Measurements from ENCODE around the gene CLCN2.

CLCN2 gene

DNA sequence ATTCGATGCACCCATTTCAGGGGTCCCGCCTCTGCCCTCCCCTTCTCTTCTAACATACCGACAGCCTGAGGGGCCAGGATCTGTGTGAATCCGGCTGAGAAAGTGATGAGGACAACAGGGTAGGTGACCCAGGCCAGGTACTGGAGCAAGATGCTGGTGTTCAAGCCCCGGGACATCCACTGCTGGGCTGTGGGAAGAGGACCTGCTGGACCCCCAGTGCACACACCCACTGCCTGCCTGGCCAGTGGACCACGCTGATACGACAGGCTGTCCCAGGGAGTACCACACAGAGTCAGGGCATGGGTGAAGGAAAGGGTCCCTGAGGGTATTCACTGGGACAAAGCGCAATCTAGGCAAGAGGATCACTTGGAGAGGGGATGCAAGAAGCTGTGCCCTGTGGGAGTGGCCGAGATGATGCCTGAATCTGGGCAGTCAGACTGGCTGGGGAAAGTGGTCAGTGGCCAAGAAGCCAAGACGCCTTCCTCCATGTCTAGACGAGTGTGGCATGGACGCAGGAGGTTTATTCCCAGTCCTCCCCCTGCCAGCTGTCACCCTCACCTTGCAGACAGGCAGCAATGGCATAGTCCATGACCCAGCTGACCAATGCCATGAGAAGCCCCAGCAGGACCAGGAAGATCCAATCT, 3.2 kb downstream of the CLCN2 start:
- Histone ChIP-seq H3K9me3 (ENCODE audit: control insufficient read depth, insufficient read depth, low read depth, low read length) (no peaks in the 10 kb centered on the region), H3K4me1 (ENCODE audit: control insufficient read depth, insufficient read depth, low read length) (peaks cover 20% of the 10 kb centered on the region), H3K27ac (ENCODE audit: low read depth, low read length) (no peak overlapping the region), H3K27me3 (ENCODE audit: control insufficient read depth, insufficient read depth, low read length) (peaks cover 14% of the 10 kb centered on the region), H3K36me3 (ENCODE audit: control insufficient read depth, insufficient read depth, low read length) (peaks cover 46% of the 10 kb centered on the region), H3K9ac (ENCODE audit: low read length) (no peak overlapping the region), H3K4me3 (ENCODE audit: low read depth, low read length) (no peak overlapping the region)

GRCh38 chr3:184357248-184358123, 3.9 kb downstream of the CLCN2 start:
- H3K9ac ChIP-seq (ENCODE audit: low read length) = no peak overlapping the region

DNA sequence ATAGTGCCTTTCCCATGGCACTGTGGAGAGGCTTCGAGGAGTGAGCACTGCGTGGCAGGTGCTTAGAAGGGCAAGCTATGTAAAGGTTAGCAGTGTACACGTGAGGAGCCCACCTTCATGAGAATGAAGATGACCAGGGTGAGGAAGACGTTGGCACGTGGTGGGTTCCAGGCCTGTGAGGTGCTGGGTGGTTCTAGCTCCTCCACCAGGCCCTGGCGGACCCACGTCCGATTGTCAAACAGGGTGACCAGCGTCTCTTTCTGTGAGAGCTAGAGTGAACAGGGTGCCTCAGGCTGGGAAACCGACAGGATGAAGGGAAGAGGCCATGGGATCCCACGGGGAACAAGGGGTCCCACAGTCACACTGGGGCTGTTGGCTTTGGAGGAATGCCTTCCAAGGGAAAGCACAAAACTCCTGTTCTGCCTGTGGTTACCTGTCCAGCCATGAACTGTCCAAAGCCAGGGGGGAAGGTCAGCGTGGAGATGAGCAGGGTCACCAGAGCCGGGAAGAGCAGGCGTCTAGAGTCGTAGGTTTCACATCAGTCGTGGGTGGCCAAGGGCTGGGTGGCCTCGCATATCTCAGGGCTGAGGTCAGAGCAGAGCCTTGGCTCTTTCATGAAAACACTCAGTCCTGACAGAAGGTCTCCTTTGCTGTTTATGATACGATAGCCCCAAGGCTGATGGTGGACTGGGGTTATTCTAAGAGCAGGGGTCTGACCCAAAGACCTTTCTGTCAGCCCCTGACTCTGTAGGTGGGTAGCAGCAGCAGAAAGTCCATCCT, 6.0 kb downstream of the CLCN2 start:
- H3K4me3 ChIP-seq (ENCODE audit: low read depth, low read length) = no peak overlapping the region
- no peak overlapping the region for H3K9ac ChIP-seq (ENCODE audit: low read length)
- H3K9me3 ChIP-seq (ENCODE audit: control insufficient read depth, insufficient read depth, low read depth, low read length) = no peaks in the 10 kb centered on the region
- peaks cover 62% of the 10 kb centered on the region for H3K36me3 ChIP-seq (ENCODE audit: control insufficient read depth, insufficient read depth, low read length)
- peaks cover 27% of the 10 kb centered on the region for H3K4me1 ChIP-seq (ENCODE audit: control insufficient read depth, insufficient read depth, low read length)
- H3K27me3 ChIP-seq (ENCODE audit: control insufficient read depth, insufficient read depth, low read length) = peaks cover 6% of the 10 kb centered on the region
- no peak overlapping the region for H3K27ac ChIP-seq (ENCODE audit: low read depth, low read length)

More at GRCh38 chr3:184357248-184358123, 3.9 kb downstream of the CLCN2 start:
- Histone ChIP-seq H3K27ac (ENCODE audit: low read depth, low read length) (no peak overlapping the region), H3K4me3 (ENCODE audit: low read depth, low read length) (no peak overlapping the region), H3K4me1 (ENCODE audit: control insufficient read depth, insufficient read depth, low read length) (peaks cover 20% of the 10 kb centered on the region), H3K36me3 (ENCODE audit: control insufficient read depth, insufficient read depth, low read length) (peaks cover 52% of the 10 kb centered on the region), H3K9me3 (ENCODE audit: control insufficient read depth, insufficient read depth, low read depth, low read length) (no peaks in the 10 kb centered on the region), H3K27me3 (ENCODE audit: control insufficient read depth, insufficient read depth, low read length) (peaks cover 14% of the 10 kb centered on the region)

DNA sequence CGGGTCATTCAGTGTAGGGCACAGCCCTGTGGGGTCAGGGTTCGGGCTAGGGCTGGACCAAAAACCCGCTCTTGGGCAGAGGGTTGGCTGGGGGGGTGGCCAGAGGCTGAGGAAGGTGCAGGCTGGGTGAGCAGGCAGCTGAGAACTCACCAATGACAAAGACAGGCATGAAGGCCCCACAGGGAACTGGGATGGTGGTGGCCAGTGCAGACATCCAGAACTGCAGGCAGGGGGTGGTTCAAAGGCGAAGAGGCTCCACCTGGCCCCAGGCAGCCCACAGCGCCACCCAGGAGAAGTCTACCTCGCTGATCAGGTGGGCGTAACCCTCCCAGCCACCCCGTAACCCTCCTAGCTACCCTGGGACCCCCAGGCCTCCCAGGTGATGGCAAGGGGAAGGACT, 6.7 kb downstream of the CLCN2 start:
- no peak overlapping the region for H3K4me3 ChIP-seq (ENCODE audit: low read depth, low read length)
- H3K4me1 ChIP-seq (ENCODE audit: control insufficient read depth, insufficient read depth, low read length) = peaks cover 20% of the 10 kb centered on the region
- peaks cover 62% of the 10 kb centered on the region for H3K36me3 ChIP-seq (ENCODE audit: control insufficient read depth, insufficient read depth, low read length)

DNA sequence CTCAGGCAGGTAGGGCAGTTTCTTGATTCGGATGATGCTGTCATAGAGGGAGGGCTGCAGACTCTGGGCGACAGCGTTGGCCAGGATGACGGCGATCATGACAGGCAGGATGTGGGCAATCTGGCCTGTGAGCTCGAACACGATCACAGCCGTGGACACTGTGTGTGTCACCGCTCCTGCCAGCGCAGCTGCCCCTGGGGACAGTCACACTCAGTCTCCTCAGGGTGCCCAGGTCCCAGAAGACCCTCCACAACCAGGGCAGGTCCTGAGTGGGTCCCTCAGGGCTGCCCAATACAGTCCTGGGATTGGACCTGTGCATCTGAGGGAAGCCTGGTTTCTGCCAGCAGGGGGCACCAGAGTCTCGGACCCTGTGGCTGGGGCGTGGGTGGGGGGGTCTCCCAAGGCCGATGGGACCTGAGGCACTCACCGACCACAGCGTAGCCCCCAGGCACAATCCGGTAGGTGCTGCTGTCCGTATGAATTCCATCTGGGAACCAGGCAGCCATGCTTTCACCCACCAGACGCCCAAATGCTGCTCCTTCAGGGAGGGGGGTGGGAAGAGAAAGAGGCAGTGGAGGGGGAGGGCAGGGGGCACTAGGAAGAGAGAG, 7.2 kb downstream of the CLCN2 start:
- peaks cover 15% of the 10 kb centered on the region; the same call in 1 of the 2 replicates for H3K4me1 ChIP-seq (ENCODE audit: control insufficient read depth, insufficient read depth, low read length)
- H3K9ac ChIP-seq (ENCODE audit: low read length) = no peak overlapping the region
- no peaks in the 10 kb centered on the region for H3K27me3 ChIP-seq (ENCODE audit: control insufficient read depth, insufficient read depth, low read length)
- peaks cover 62% of the 10 kb centered on the region for H3K36me3 ChIP-seq (ENCODE audit: control insufficient read depth, insufficient read depth, low read length)
- H3K9me3 ChIP-seq (ENCODE audit: control insufficient read depth, insufficient read depth, low read depth, low read length) = no peaks in the 10 kb centered on the region
- no peak overlapping the region for H3K27ac ChIP-seq (ENCODE audit: low read depth, low read length)
- H3K4me3 ChIP-seq (ENCODE audit: low read depth, low read length) = no peak overlapping the region

More for the DNA sequence above, 6.7 kb downstream of the CLCN2 start:
- no peaks in the 10 kb centered on the region for H3K27me3 ChIP-seq (ENCODE audit: control insufficient read depth, insufficient read depth, low read length)
- no peak overlapping the region for H3K27ac ChIP-seq (ENCODE audit: low read depth, low read length)
- H3K9ac ChIP-seq (ENCODE audit: low read length) = no peak overlapping the region
- H3K9me3 ChIP-seq (ENCODE audit: control insufficient read depth, insufficient read depth, low read depth, low read length) = no peaks in the 10 kb centered on the region

- H3K9me3 ChIP-seq (ENCODE audit: control insufficient read depth, insufficient read depth, low read depth, low read length) = no peaks in the 10 kb centered on the region
- no peak overlapping the region for H3K4me3 ChIP-seq (ENCODE audit: low read depth, low read length)
- H3K27ac ChIP-seq (ENCODE audit: low read depth, low read length) = no peak overlapping the region
- H3K36me3 ChIP-seq (ENCODE audit: control insufficient read depth, insufficient read depth, low read length) = peaks cover 60% of the 10 kb centered on the region
- no peak overlapping the region for H3K9ac ChIP-seq (ENCODE audit: low read length)
- H3K27me3 ChIP-seq (ENCODE audit: control insufficient read depth, insufficient read depth, low read length) = no peaks in the 10 kb centered on the region
- H3K4me1 ChIP-seq (ENCODE audit: control insufficient read depth, insufficient read depth, low read length) = peaks cover 13% of the 10 kb centered on the region; the same call in 1 of the 2 replicates
Measured at GRCh38 chr3:184353546-184353941, 7.9 kb downstream of the CLCN2 start.

DNA sequence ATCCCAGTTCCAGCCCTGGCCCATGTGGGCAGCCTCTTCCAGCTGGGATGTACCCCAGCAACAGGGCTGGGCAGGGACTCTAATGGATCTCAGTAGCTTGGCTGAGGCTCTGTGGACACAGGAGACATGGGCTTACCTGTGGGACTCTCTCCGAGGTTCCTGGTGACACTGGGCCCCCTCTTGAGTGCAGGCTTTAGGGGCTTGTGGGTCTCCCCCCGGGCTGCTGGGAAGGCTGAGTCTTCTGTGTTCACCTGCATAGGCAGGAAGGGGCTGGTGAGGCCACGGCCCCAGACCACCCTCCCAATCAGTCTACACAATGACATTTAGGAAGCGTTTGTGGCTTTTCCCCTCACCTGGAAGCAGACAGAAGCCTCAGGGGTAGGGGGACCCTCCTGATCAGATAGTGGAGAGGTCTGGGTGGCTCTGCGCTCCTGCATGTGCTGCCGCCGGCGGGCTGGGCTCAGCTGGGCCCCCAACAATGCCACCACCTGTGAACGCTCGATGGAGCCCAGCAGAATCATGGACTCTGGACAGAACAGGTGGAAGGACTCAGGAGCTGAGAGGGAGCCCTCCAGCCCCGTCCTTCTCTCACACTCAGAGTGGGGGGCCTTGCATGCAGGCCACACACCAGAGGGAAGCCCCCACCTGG, 8.4 kb downstream of the CLCN2 start:
- no peak overlapping the region for H3K9ac ChIP-seq (ENCODE audit: low read length)
- H3K27me3 ChIP-seq (ENCODE audit: control insufficient read depth, insufficient read depth, low read length) = no peaks in the 10 kb centered on the region
- H3K4me3 ChIP-seq (ENCODE audit: low read depth, low read length) = no peak overlapping the region
- H3K27ac ChIP-seq (ENCODE audit: low read depth, low read length) = no peak overlapping the region
- H3K36me3 ChIP-seq (ENCODE audit: control insufficient read depth, insufficient read depth, low read length) = peaks cover 54% of the 10 kb centered on the region
- peaks cover 13% of the 10 kb centered on the region; the same call in 1 of the 2 replicates for H3K4me1 ChIP-seq (ENCODE audit: control insufficient read depth, insufficient read depth, low read length)
- no peaks in the 10 kb centered on the region for H3K9me3 ChIP-seq (ENCODE audit: control insufficient read depth, insufficient read depth, low read depth, low read length)

- no peaks in the 10 kb centered on the region for H3K9me3 ChIP-seq (ENCODE audit: control insufficient read depth, insufficient read depth, low read depth, low read length)
- no peak overlapping the region for H3K4me3 ChIP-seq (ENCODE audit: low read depth, low read length)
- peaks cover 13% of the 10 kb centered on the region; the same call in 1 of the 2 replicates for H3K4me1 ChIP-seq (ENCODE audit: control insufficient read depth, insufficient read depth, low read length)
- no peak overlapping the region for H3K27ac ChIP-seq (ENCODE audit: low read depth, low read length)
- peaks cover 49% of the 10 kb centered on the region for H3K36me3 ChIP-seq (ENCODE audit: control insufficient read depth, insufficient read depth, low read length)
- peak overlapping the region; percentile 6 for H3K9ac ChIP-seq (ENCODE audit: low read length)
- H3K27me3 ChIP-seq (ENCODE audit: control insufficient read depth, insufficient read depth, low read length) = no peaks in the 10 kb centered on the region
Measured at GRCh38 chr3:184352149-184352785, 9.1 kb downstream of the CLCN2 start.

DNA sequence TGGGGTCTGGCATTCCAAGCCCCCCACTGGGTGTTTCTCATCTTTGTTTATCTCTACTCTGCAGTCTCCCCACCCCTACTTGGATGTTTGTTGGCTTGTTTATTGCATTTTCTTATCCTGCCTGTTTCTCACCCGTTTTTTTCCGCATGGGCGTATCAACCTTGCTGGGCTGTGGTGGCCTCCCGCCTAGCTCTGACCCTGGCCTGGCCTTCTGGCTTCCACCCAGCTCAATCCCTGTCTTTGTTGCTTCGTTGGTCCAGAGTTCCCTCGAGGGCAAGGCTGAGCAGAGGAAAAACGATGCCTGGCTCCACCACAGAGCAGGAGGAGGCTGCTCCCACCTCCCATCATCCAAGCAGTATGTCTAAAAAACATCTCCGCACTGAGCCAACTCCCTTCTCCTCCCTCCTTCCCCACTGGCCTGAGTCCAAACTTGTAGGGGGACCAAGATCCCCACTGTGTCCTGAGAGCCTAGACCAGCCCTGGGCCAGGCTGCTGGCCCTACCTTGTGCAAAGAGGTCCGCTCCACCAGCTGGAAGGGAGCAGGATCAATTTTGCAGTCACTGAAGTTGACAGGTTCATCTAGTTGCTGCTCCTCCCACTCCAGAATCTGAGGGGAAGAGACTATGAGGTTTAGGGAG, 9.8 kb downstream of the CLCN2 start:
- Histone ChIP-seq H3K27me3 (ENCODE audit: control insufficient read depth, insufficient read depth, low read length) (no peaks in the 10 kb centered on the region), H3K27ac (ENCODE audit: low read depth, low read length) (no peak overlapping the region), H3K4me3 (ENCODE audit: low read depth, low read length) (no peak overlapping the region), H3K9me3 (ENCODE audit: control insufficient read depth, insufficient read depth, low read depth, low read length) (no peaks in the 10 kb centered on the region), H3K36me3 (ENCODE audit: control insufficient read depth, insufficient read depth, low read length) (peaks cover 46% of the 10 kb centered on the region), H3K9ac (ENCODE audit: low read length) (peak overlapping the region; percentile 34), H3K4me1 (ENCODE audit: control insufficient read depth, insufficient read depth, low read length) (peaks cover 13% of the 10 kb centered on the region; the same call in 1 of the 2 replicates)
